Activated CD8-positive, alpha-beta memory T cell treated with anti-CD3 and anti-CD28 coated beads, Interleukin-2, amount 50 U/mL, for 1 hour (primary cell): ENCODE results near the gene VWF.

Experiments used
- DNase-seq: peaks from one replicate; pipeline ENCODE4 v3.0.0-alpha.2; 2020; ENCODE audit errors: extremely low read depth

VWF gene

DNA sequence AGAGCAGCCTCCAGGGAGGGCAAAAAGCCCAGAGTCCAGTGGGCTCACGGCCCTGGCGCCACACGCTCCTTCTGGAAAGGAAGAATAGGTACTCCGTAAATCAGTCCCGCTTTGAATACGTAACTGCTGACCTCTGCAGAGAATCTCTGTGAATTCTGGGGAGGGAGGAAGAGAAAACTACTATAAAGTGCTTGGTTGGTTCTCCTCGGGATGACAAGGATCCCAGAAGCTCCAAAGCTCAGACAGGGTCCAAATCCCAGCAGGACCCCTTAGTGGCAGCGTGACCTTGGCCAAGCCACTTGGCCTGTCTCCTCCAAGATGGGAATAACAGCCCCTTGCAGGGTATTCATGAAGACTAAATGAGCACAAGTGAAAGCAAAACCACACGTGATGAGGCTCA, 211.1 kb downstream of the VWF start:
- DNase-seq = no peak

DNA sequence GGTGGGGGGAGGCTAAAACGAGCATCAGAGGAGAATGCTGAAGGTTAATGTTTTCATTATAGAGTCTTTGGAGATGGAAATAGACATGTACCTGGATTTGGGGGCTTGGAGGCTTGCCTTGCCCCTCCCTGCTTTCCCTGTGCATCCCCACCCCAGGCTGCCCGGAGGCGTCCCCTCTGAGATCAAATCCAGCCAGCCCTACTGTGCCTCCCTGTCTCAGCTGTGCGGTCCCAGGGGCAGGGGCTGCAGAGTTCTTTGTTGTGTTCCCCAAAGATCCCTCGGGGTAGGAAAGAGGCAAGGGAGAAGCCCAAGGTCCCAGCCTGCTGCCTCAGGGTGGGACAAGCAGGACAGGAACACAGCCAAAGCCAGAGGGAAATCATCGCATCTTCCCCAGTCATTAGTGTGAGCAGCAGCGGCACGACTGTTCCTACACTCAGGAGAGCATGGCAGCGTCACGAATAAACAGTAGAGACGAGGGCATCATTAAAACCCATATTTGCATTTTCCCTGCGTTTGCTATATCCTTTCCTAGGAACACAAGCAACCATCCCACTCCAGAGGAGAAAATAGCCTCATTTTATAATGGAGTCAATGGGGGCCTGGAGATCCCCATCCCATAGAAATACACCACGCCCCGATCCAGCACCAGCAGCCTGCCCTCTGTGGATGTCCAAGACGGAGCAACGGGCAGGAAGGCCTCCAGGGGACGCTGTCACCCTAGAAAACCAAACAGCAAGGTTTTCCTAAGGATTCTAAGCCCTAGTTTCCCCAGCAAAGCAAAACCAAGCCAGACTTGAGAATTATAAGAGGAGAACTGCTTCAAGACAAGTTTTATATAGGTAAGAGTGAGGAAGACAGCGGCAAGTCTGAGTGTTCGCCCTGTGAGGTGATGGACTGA, 211.8 kb downstream of the VWF start:
- DNase-seq = no peak

DNA sequence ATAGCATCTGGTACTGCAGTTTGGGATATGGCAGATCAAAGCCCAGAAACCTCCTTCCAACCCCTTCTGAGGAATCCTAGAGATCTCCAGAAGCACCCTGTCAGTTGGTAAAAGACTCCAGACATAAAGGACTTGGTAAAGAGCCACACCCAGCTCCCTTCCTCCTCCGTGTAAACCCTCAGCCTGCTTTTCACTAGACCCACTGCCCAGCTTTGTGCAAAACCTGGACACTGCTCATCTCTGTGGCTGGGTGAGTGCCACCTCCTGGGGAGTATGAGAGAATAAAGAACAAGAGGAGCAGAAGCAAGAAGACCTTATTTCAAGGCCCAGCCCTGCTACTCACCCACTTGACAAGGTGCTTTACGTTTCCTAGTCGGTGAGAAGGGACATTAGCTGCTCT, 212.5 kb downstream of the VWF start:
- DNase-seq = no peak

DNA sequence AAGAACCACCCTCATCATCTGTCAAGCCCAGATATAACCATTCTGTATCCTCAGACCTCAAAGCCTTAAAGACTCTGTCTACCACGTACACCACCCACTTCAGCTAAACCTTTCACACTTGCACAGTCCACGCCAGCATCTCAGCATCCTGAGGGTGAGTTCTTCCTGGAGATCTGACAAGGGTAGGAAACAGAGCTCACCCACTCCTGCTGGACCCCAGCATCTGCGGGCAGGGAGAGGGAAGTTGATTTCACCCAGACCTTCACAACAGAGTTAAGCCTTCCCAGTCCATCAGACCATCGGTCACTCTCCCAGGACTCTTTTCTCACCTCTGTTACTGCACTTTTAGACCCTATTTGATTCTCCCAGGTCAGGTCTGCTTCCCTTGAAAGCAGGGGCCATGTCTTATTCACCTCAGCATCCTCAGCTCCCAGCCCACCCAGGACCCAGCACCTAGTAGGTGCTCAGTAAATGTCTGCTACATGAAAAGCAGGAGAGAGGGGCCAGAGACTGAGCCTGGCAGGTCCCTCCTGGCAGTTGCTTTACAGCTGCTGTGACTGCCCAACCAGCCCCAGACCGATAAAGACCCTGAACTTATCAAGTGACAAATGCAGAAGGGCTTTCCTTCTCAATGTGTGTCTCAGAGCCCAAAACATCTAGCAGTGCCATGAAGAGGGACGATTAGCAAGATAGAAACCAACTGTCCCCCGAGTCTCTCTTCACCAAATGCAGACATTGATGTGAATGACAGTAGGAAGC, 213.5 kb downstream of the VWF start:
- no peak for DNase-seq

DNA sequence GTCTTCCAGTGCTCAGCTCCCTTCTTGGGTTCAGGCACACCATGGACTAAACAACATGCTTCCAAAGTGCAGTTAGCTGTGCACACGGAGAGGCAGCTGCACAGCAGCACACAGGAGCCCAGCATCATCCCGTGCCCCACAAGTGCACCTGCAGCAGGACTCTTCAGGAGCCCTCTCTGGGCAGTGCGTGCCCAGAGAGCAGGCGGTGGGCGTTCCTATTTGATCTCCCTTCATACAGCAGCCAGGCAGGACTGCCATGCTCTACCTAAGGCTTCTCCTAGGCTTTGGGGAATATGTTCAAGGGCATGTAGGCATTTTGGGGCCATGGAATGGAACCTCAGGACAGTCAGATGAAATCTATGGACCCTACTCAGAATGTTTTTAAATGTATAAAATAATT, 214.9 kb downstream of the VWF start:
- no peak for DNase-seq

DNA sequence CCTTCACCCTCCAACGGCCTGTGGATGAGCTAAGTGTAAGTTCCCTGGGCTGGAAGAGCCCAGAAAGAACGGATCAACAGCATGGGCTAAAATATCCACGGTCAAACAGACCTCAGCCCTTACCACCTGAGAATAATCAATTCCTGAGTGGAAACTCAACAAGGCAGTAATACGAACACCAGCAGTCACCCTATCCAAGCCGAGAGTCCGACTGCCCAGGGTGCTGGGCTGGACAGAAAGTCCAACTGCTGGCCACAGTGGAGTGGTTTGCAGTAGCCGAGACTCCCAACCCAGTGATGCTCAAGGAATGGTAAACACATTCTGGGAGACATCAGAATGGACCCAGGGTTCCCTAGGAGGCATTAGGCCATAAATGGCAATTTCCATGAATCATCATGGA, 216.2 kb downstream of the VWF start:
- no peak for DNase-seq

DNA sequence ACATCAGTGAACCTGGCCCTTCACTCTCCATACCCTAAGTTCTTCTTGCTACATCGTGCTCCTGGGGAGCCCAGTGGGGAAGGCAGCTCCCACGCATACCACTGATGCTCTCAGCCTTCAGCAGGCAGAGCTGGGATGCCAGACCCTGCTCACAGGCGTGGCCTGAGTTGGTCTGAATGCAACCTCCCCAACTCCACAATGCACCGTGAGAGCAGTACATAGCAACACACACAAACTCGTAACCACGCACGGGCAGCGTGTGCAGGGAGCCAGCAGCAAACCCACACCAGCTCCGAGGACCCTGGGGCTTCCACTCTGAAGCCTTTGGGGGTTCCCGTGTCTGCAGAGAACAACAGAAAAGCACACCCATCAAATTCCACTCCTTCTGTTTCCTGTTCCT, 216.7 kb downstream of the VWF start:
- no peak for DNase-seq

DNA sequence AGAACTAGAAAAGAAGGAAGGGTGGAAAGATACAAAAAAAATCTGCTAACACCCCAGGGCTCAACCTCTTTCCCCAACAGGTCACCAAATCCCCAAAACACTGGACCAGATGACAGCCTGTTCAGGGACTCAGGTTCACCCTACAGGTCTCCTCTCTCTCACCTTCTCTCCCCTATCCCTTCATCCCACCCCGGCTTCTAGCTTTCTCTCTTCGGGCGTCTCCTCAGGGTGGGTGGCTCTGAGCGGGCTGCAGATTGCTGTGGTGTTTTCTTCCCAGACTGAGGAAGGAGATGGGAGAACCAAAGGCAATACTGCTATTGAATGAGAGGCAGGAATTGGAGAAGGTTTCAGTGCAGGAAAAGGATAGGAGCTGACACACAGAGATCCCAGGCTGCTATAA, 218.7 kb downstream of the VWF start:
- DNase-seq = no peak

DNA sequence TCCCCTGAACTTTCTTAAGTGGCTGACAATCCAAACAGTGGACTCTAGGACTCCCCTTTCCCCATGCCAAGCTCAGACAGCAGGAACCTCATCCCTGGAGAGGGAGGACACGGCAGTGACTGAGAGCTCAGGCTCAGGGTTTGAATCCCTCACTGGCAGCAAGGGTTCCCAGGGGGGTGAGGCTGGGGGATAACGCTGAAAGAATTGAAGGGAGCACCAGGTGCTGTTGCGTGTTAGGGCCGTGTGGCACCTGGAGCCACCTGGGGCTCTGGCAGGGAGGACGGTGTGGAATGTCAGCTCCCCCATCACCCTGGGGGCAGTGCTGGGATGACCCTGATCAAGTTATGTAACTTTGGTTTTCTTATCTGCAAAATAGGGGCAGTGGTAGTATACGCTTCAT, 219.5 kb downstream of the VWF start:
- DNase-seq = no peak

DNA sequence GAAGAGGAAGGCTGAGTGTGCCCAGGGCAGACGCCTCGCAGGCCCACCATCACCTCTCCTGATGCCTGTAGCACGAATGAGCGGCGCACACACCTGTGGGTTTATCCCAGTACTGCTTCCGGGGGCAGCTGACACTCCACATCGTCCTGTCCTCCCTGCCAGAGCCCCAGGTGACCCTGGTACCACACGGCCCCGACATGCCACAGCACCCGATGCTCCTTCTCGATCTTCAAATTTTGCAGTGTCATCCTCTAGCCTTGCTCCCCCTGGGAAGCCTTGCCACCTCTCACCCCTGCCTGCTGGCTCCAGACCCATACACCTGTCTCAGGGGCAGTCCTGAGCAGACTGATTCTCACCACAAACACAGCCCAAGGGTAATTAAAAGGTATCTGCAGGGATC, 220.0 kb downstream of the VWF start:
- DNase-seq = no peak

DNA sequence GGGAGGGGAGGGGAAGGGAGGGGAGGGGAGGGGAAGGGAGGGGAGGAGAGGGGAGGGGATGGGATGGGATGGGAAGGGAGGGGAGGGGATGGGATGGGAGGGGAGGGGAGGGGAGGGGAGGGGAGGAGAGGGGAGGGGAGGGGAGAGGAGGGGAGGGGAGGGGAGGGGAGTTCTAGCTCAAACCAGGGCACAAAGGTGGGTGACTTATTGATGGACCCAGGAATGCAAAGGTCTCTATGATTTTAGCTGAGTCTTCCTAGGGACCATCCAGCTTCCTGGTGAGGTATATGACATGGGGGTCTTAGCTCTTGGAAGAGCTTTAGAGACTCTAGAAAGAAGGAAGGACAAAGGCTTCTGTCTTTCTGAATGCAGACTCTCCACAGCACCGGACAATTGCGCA, 221.7 kb downstream of the VWF start:
- no peak for DNase-seq

DNA sequence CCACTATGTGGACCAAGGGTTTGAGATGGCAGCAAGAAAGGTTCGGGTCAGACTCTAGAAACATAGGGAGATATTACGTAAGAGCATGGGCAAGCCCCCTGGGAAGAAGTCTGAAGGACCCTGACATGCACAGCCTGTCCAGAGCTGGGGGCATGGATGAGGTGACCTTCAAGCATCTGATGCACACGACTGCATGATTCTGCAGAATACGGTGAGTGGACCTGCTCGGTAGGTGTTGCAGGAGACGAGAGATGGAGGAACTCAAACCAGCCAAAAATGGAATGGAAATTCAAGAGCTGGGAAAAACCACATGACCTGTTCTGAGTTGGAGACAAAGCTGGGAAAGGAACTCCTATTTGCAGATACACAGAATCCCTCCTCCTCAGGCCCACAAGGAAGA, 223.1 kb downstream of the VWF start:
- DNase-seq = no peak

DNA sequence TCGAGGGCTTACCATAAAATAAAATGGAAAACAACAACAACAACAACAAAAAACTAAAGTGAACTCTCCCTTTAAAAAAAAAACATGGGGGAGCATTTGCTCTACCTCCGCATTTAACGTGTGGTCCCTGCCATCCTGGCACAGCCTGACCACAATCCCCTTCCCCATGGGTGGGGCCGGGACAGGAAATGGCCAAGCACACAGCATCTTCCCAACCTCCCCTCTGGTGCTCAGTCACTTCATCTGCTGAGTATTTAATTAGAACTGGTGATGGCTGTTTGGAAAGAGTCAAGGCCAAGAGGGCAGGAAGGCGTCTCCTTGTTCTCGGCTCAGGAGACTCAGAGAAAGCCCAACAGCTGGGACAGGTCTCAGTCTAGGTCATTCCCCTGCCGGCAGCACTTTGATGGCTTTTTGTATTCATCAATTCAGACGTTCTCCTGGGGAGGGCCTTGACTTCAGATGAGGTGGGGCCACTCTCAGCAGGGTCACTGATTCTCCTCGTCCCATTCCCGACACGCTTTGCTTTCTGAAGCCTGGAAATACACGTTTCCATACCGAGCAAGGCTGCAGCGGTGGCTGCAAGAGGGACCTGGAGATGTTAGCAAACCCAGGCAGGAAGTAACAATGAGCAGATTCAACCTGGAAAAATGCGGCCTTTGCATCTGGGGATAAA, 223.8 kb downstream of the VWF start:
- DNase-seq = no peak

DNA sequence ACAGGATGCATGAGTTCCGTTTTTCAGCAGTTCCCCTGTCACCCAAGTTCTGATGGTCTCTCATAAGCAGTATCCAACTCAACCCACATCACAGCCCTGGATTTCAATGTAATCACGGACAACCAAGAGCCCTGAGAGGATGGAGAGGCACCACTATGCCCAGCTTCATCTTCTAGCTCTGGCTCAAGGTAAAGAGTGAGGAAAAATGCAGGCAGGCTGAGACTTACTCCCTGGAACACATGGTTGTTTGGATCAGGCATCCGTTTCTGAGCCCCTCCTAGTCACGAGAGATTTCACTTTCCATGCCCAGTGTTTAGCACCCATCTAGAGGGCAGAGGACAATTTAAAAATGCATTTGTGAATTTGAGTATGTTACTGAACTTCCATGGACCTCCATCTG, 224.4 kb downstream of the VWF start:
- no peak for DNase-seq

DNA sequence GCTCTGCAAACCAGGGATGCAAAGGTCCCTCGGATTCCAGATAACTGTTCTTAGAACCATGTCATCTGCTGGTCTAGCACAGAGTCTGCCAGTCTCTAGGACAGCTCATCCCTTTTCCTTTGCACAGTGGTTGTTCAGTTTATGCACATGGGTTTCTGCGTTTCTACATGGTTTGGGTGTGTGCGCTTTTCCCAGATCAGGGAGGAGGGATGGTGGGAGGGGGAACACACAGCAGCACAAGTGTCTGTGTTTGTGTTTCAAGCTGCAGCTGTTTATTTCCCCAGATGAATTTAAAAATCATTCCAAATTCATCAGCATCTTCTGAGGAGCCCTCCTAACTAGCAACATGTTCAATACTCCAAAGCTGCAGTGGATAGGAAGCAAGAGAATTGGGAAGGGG, 224.8 kb downstream of the VWF start:
- DNase-seq = no peak

DNA sequence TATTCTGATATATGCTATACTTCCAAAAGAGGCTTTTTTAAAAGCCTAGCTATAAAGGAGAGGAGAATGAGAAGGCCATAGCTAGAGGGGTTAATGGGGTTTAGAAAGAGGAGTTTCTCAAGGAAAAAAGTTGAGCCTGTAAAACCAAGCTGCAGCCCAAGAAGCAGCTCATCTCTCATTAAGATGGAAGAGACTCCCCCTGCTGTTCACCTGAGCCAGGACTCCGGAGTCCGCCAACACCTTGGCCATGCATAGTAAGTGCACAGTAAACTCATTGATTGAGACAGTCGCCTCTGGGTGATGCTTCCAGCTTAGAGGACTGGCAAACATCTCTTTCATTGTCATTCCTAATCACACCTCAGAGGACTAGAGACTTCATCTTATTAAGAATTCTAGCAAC, 225.6 kb downstream of the VWF start:
- no peak for DNase-seq
